ENCODE measurements around the gene OVAAL.

The OVAAL gene

DNA sequence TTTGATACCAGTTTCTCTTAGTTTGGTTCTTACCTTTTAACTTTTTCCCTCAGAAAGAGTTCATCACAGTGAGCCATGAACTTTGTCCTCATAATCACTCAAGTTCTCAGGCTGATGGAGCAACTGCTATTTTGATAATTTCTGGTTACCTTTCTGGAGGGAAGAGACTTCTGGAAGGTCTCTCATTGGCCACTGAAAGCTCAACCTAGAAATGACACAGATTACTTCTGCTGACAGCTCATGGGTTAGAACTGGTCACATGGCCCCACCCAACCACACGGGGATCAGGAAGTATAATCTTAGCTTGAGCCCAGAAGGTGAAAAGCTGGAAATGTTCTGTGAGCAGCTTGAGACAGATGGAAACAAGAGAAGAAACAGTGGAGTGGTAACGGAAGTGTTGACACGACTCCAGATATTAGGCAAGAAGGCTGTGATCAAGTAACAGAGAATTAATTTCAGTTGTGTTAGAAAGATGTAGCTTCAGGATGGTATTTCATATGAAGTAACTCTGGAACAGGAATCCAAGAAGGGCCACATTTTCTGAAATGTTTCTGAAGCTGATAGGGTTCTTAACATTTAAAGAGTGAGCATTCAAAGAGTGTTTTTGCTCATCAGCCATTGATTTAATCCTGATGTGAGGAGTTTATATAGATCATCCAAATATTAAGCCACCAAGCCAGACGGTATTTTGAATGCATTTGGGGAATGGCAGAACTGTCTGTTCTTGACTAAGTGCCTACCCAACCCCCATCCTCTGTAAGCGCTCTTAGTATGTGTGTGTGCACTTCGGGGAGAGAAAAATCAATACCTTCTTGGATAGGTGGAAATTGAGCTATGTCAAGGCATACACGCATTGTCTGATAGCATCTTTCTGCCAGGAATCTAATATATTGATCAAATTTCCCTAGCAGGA is 51.1 kb downstream of the OVAAL start:
- no peak for DNase-seq

DNA sequence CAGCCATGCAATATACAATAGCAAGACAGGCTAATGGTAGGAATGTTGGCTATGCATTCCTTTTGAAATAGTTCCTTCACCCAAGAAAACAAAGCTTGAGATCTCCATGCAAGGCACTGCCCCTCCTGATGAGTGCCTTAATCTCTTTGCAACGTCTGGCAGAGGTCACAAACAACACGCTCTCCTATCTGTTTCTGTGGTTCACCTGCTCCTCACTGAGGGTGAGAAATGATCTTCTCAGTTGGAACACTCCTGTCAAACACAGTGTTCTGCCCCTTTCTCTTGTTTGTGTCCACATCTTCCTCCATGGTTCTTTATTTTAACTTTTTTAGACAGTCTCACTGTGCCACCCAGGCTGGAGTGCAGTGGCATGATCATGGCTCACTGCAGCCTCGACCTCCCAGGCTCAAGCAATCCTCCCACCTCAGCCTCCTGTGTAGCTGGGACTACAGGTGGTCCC is 51.8 kb downstream of the OVAAL start:
- DNase-seq: no peak

DNA sequence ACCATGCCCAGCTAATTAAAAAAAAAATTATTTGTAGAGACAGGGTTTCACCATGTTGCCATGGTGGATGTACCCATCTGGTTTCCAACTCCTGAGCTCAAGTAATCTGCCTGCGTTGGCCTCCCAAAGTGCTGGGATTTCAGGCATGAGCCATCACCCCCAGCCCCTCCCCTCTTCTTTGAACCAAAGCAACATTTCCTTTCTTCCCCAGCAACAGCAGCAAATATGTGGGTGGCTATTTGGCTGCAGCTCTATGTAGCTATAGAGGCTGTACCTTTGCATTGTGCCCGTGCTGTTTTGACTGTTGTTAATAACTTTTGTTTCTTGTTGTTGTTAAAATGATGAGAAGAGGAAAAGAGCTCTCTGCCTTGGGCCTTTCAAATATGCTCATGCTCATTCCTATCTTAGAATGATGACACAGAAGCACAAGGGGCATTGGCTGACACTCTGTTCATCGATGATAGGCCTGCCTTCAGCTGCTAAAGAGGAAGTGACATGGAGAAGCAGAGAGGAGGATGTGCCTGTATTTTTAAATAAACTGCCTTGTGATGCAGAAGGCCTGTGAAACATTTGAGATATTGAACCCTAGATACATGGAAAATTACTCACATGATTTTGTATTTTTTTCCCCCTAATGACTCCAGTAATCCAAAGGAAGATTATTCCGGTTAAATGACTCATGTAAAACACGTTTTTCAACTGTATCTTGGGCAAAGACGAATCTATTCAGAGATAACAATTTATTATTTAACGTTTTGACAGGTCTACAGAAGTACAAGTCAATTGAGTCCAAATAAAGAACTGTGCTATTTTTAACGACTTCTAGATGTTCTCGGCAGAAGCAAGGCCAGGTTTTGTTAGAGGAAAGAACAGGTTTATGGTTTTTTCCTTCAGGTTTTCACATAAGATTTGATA is 52.5 kb downstream of the OVAAL start:
- no peak for DNase-seq

DNA sequence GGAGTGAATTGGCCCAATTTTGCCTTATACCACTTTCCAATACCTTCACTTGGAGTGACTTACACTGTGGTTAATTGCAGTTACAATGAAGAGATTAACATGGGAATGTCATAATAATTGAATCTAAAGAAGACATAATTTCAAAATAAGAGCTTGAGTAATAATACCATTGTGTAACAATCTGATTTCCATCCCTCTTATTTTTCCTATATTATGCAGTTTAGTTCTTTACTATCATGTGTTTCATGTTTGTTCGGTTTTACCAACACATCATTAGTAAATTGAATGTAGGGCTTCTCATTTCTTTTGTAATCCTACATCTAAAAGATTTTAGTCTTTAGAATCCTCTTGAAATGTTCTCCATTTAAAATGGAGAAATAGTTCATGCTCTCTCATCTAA is 53.9 kb downstream of the OVAAL start:
- no peak for DNase-seq

DNA sequence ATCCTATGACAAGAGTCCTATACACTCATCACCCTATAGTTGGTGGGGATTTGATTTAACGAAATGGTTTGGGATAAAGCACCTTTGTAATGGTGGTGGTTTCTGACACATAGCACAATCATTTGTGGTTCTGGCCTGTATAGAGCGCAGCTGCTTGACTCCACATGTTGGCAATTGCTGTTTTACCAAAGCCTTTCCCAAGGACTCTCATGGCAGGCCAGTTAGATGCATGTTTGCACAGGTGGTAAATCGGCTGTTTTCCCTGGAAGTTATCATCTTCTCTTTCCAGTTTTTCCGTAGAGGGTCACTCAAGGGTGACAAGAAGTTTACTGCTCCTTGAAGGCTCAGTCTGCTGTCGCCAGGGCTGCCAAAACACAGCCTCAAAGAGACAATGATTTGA is 56.0 kb downstream of the OVAAL start:
- no peak for DNase-seq

DNA sequence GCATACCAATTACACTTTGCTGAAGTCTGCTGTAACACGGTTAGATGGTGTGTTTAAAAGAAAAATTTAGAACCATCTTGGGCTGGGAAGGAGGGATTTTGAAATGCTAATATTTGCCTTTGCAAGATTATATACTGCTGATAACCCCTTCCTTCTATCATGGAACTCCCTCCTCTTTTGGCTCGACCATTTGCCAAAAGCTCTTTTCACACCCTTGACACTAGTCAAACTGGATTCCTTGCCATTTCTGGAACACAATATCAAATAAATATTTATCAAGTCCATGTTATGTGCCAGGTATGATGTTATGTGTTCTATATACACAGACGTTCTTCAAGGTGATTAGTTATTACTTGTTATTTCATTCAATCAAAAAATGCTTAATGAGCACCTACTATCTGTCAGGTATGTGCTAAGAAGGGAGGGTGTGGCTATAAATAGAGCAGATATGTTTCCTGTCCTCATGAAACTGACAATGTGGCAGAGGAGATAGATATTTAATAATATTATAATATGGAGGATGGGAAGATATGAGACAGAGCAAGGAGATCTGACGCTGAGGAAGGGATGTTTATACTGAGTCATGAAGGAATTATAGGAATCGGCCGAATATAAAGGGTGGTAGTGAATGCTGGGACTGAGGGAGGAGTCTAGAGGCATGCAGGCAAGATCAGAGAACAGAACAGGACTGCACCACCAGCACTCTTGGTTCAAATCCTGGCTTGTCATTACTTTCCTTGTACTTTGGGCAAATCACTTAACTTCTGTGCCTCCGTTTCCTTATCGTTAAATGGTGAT is 56.9 kb downstream of the OVAAL start:
- no peak for DNase-seq

Data from CD4-positive, alpha-beta T cell treated with Interleukin-21 for 1 hour (primary cell).